COLO668 (cell line): ENCODE data around the gene XPO5.
"Not testable (repeated sequence)": the region's sequence is repeated elsewhere in the genome, so short reads cannot be mapped to it uniquely, and the experiment has no call there.

Source experiments
- DNase-seq: peaks from one replicate; lab custom pipeline; 2025; ENCODE audit not compliant: unreplicated experiment; lab: John Stamatoyannopoulos, UW

The XPO5 gene

GRCh38 chr6:43575772-43576551 lies at the start of gene XPO5, which contains the start of gene POLH:
XPO5 (minus strand) TSS chr6:43576038; CDS start chr6:43575864, 174 bp downstream.
POLH (plus strand) TSS chr6:43576185; CDS start chr6:43582320, 6,135 bp downstream.
- DNase-seq = peak; percentile 93

DNA sequence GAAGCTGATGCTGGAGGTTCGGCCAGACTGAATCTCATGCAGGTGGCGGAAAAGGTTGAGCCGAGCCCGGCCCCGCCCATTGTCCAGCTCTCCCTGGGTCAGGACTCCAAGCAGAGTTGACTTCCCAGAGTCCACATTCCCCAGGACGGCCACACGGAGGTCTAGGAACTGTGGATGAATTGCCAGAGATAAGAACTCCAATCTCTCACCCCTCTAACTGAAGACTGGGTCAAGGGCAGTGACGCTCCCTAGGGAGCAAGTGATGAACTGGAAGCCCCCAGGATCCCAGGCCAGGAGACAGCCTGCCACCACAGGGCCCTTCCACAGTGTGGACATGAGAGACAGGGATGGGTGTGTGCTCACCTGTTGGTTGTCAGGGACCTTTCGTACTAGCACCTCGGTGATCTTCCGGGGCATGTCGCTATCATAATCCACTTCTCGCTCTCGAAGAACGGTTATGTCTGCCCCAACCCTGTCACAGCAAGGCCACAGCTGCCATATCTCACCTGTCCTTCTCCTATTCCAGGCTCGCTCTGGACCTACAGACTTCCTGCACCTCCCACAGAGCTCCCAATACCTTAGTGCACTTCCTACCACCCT lies 49.7 kb upstream of the XPO5 start:
- DNase-seq = no peak

GRCh38 chr6:43624786-43625288 lies 49.0 kb upstream of the XPO5 start:
- no peak for DNase-seq

DNA sequence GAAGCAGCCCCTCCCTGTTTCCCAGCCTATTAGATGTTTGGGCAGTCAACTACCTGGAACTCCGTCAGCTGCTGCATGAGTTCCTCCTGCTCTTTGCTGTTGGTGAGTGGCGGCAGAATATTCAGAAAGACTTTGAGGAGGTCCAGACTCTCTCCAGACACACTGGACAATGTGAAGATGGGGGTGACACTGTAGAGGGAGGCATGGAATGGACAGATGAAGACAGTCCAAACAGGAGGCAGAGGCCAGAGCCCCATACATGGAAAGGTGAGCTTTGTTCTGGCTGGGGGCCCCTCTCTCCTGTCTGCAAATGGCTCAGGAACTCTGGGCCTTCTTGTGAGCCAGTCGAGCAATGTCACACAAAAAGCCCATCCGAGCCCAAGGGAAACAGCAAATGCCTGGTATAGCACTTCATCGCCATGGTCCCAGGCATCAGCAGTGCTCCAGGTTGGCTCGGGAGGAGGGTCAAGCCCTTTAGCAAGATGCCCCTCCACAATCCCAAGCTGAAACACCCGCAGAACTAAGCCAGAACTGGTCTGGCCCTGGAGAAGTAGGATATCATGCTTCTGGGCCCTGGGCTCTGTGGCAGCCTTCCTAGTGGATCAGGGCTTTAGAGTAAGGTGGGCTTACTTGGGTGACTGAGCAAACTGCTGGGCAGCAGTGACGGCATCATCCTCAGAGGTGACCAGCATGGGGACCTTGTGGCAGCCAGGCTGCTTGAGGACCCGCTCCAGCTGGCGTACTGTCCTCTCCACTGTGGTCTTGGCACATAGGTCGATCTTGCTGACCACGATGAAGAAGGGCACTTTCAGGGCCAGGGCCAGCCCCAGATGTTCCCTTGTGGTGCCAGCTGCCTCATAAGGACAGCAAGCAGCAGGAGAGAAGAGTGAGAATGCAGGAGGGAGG lies 48.3 kb upstream of the XPO5 start:
- DNase-seq = no peak

GRCh38 chr6:43622541-43622940 lies 46.7 kb upstream of the XPO5 start:
- DNase-seq = no peak

DNA sequence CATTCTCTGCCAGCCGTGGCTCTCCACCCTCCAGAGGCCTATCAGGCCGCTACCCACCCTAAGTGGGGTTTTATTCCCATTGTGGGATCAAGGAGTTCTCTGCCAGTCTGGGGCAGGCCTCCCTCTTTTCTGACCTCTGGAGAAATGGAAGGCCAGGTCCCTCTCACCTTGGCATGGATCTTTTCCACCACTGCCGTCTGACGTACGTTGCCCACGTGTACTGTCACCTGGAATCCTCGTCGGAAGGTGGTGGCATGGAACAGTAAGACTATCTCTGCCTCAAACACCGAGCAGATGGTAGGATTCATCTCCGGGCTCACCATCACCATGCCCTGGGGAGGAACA lies 46.0 kb upstream of the XPO5 start:
- DNase-seq = no peak

GRCh38 chr6:43621078-43621835 lies 45.4 kb upstream of the XPO5 start:
- DNase-seq = no peak

GRCh38 chr6:43616725-43617472 lies 41.1 kb upstream of the XPO5 start:
- DNase-seq = no peak

- DNase-seq = no peak
Observed at GRCh38 chr6:43614396-43614730, 38.5 kb upstream of the XPO5 start.

GRCh38 chr6:43613721-43614395 lies 38.0 kb upstream of the XPO5 start:
- DNase-seq = no peak

- DNase-seq = no peak
Observed at GRCh38 chr6:43610431-43610830, 34.6 kb upstream of the XPO5 start.

- no peak for DNase-seq
Observed at GRCh38 chr6:43609402-43609801, 33.6 kb upstream of the XPO5 start.

GRCh38 chr6:43608807-43609206 lies 33.0 kb upstream of the XPO5 start:
- DNase-seq = no peak

DNA sequence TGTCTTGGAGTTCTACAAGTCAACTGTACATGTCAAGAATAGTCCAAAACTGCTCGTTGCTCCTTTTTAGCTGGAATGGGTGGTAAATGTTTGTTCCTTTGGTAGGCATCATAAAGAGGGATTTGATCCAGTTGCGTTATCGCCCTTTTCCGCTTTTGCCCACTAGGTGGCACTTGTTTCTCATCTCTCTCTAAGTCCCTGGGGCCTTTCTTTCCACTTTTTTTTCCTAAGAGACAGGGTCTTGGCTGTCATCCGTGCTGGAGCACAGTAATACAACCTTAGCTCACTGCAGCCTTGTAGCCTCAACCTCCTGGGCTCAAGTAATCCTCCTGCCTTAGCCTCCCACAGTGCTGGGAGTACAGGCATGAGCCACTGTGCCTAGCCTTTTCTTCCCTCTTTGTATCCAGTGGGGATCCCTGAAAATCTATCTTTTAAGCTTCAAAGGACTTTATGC lies 32.5 kb upstream of the XPO5 start:
- DNase-seq = peak; percentile 47

- DNase-seq = no peak
Observed at GRCh38 chr6:43606019-43606418, 30.2 kb upstream of the XPO5 start.

GRCh38 chr6:43604174-43604573 lies 28.3 kb upstream of the XPO5 start:
- no peak for DNase-seq

DNA sequence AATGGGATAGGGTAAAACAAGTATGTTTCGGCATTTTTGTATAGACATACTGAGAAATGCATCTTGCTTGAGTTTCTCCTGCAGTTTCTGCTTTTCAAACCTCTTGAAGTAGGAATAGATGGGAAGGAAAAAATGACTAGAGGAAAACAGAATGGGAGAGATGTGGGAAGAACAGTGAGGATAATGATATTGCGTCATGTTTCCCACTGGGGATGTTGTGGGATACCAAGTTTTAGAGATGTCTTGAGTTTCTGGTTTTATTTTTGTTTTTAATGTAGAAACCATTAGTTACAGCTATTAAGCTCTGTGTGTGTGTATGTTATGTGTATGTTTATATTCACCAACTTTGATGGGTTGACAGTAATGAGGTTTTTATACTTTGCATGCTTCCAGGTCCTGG lies 24.8 kb upstream of the XPO5 start:
- no peak for DNase-seq

- no peak for DNase-seq
Observed at GRCh38 chr6:43593938-43594337, 18.1 kb upstream of the XPO5 start.

GRCh38 chr6:43589564-43589963 lies 13.7 kb upstream of the XPO5 start:
- DNase-seq = not testable (repeated sequence)

DNA sequence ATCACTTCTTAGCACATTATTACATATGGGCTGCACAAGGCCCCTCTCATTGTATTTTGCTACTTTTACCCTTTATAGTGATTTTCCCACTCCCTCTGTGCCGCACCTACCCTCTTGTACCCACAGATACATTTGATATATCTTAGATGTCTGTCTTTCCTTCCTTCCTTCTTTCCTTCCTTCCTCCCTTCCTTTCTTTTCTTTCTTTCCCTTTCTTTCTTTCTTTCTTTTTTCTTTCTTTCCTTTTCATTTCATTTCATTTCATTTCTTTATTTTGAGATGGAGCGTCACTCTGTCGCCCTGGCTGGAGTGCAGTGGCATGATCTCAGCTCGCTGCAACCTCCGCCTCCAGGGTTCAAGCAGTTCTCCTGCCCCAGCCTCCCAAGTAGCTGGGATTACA lies 12.4 kb upstream of the XPO5 start:
- no peak for DNase-seq
